WTC11 (cell line): ENCODE measurements around the gene TRIB2. TPM values are rescaled to one million over a fixed set of nuclear protein-coding genes. Genes with fewer than 3 reads are reported as not detected.

Experiments used
- ATAC-seq: fragments of 200-7000 bp; cut with Tn5 transposase; 2 replicates; pipeline ENCODE4 v1.10.0; 2021; ENCODE audit warnings: mild to moderate bottlenecking, moderate library complexity
- CTCF ChIA-PET: fragments of 300-600 bp; sonication (Branson Sonifier 250); formaldehyde crosslinking; loops from one replicate; lab custom pipeline; 2021; ENCODE audit warnings: antibody characterized with exemption; lab: Charles Lee
- POLR2A ChIA-PET: fragments of 350-600 bp; sonication (Branson Sonifier 250); formaldehyde crosslinking; loops from one replicate; lab custom pipeline; 2021; ENCODE audit warnings: antibody characterized with exemption; lab: Charles Lee
- DNase-seq: peaks from one replicate; pipeline ENCODE4 v3.0.0; 2021; ENCODE audit warnings: low spot score
- H3K27ac Mint-ChIP-seq: 2 replicates; pipeline ENCODE4 v1.8.0; 2021; ENCODE audit warnings: mixed read lengths
- H3K27me3 Mint-ChIP-seq: 2 replicates; pipeline ENCODE4 v1.8.0; 2021; ENCODE audit warnings: low read depth, mild to moderate bottlenecking, moderate library complexity, mixed read lengths
- H3K36me3 Mint-ChIP-seq: 2 replicates; pipeline ENCODE4 v1.8.0; 2021; ENCODE audit warnings: mixed read lengths
- H3K4me1 Mint-ChIP-seq: 2 replicates; pipeline ENCODE4 v1.8.0; 2022; ENCODE audit warnings: mixed read lengths
- H3K4me3 Mint-ChIP-seq: 2 replicates; pipeline ENCODE4 v1.8.0; 2021; ENCODE audit warnings: mild to moderate bottlenecking, moderate library complexity, mixed read lengths
- H3K9me3 Mint-ChIP-seq: 2 replicates; pipeline ENCODE4 v1.8.0; 2021; ENCODE audit warnings: mixed read lengths
- ETV6 ChIP-seq: sonication (generic); formaldehyde crosslinking; IDR thresholded peaks from 2 replicates; pipeline ENCODE4 v1.8.1; 2022; ENCODE audit warnings: mild to moderate bottlenecking, missing genetic modification reagents
- JAZF1 ChIP-seq: fragments of 250-450 bp; sonication (Bioruptor Pico); IDR thresholded peaks from 2 replicates; pipeline ENCODE4 v1.9.0; 2021; ENCODE audit warnings: moderate library complexity, mild to moderate bottlenecking, inconsistent platforms
- MXD4 ChIP-seq: fragments of 250-450 bp; sonication (Bioruptor Pico); IDR thresholded peaks from 2 replicates; pipeline ENCODE4 v1.8.0; 2021; ENCODE audit warnings: mild to moderate bottlenecking, moderate library complexity, borderline replicate concordance
- NR2C2 ChIP-seq: sonication (generic); formaldehyde crosslinking; IDR thresholded peaks from 2 replicates; pipeline ENCODE4 v1.8.0; 2022; ENCODE audit warnings: mild to moderate bottlenecking, missing genetic modification reagents
- SP1 ChIP-seq: sonication (generic); formaldehyde crosslinking; conservative IDR thresholded peaks from 2 replicates; pipeline ENCODE4 v1.8.1; 2022; ENCODE audit warnings: missing genetic modification reagents
- TEAD1 ChIP-seq: sonication (generic); formaldehyde crosslinking; IDR thresholded peaks from 2 replicates; pipeline ENCODE4 v1.8.0; 2022; ENCODE audit warnings: mild to moderate bottlenecking, missing genetic modification reagents
- ZNF423 ChIP-seq: fragments of 250-450 bp; sonication (Bioruptor Pico); IDR thresholded peaks from 2 replicates; pipeline ENCODE4 v2.1.2; 2022; ENCODE audit warnings: mild to moderate bottlenecking, moderate library complexity
- ZNF671 ChIP-seq: fragments of 250-450 bp; sonication (Bioruptor Pico); IDR thresholded peaks from 2 replicates; pipeline ENCODE4 v1.8.0; 2021; ENCODE audit warnings: mild to moderate bottlenecking
- total RNA-seq: library from RNA; stranded (reverse); gene quantifications from 3 replicates; pipeline ENCODE4 v1.2.3, GENCODE V29; 2021
- TF ChIP-seq, protein P1 (sequence below): fragments of 250-450 bp; sonication (Bioruptor Pico); IDR thresholded peaks from 2 replicates; pipeline ENCODE4 v1.9.0; 2021; ENCODE audit warnings: moderate library complexity, mild to moderate bottlenecking, inconsistent platforms, borderline replicate concordance
- TF ChIP-seq, protein P2 (sequence below): sonication (generic); formaldehyde crosslinking; IDR thresholded peaks from 2 replicates; pipeline ENCODE4 v1.8.1; 2023; ENCODE audit warnings: mild to moderate bottlenecking, moderate library complexity, missing genetic modification reagents
- TF ChIP-seq, protein P3 (sequence below): sonication (generic); formaldehyde crosslinking; IDR thresholded peaks from 2 replicates; pipeline ENCODE4 v1.8.1; 2022; ENCODE audit warnings: low read depth, missing genetic modification reagents, borderline replicate concordance
- TF ChIP-seq, protein P4 (sequence below): sonication (generic); formaldehyde crosslinking; IDR thresholded peaks from 2 replicates; pipeline ENCODE4 v1.8.1; 2023; ENCODE audit warnings: mild to moderate bottlenecking, missing genetic modification reagents, moderate library complexity
- TF ChIP-seq, protein P5 (sequence below): sonication (generic); formaldehyde crosslinking; conservative IDR thresholded peaks from 2 replicates; pipeline ENCODE4 v1.8.1; 2023; ENCODE audit warnings: mild to moderate bottlenecking, low read depth, missing genetic modification reagents, moderate library complexity
- TF ChIP-seq, protein P6 (sequence below): sonication (generic); formaldehyde crosslinking; IDR thresholded peaks from 2 replicates; pipeline ENCODE4 v1.8.0; 2022; ENCODE audit warnings: mild to moderate bottlenecking, missing genetic modification reagents
- TF ChIP-seq, protein P7 (sequence below): sonication (generic); formaldehyde crosslinking; IDR thresholded peaks from 2 replicates; pipeline ENCODE4 v1.8.0; 2022; ENCODE audit warnings: mild to moderate bottlenecking, missing genetic modification reagents
- TF ChIP-seq, protein P8 (sequence below): sonication (generic); formaldehyde crosslinking; IDR thresholded peaks from 2 replicates; pipeline ENCODE4 v1.8.0; 2022; ENCODE audit warnings: mild to moderate bottlenecking, missing genetic modification reagents
- TF ChIP-seq, protein P9 (sequence below): sonication (generic); formaldehyde crosslinking; IDR thresholded peaks from 2 replicates; pipeline ENCODE4 v1.8.0; 2022; ENCODE audit warnings: missing genetic modification reagents

TRIB2 gene
- total RNA-seq, 1 experiment from 2014 or later: 89.3 TPM

DNA sequence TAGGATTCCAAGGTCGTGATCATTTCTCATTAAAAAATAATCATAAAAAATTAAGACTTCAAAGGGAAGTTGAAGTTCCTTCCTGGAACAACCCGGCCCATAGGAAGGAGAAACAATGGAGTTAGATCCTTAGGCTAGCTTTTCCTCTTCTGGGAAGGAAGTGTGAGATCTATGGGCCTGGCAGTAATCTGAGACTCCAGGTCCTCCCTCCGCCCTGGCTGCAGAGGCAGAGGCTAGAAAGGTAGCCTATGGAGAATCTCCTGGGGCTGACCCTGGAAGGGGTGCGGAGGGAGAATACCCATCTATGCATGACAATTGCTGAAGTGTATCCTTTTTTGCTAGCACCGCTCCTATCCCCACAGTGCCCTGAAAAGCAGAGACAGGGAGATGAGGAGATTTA is 37.9 kb downstream of the TRIB2 start:
- CTCF ChIA-PET: interaction anchor here (1.0 to 1.1 kb wide), 2 partner anchors 38 to 198 kb away, joined by 3 to 4 read pairs; no protein-coding TSS in a partner anchor
- TF ChIP-seq ZNF423 (CRISPR knock-in tag) (peak; percentile 78), JAZF1 (CRISPR knock-in tag) (no peak), MXD4 (CRISPR knock-in tag) (no peak), ETV6 (peak; percentile 96), NR2C2 (CRISPR knock-in tag) (no peak), SP1 (CRISPR knock-in tag) (0 out of 2 replicates have a peak, but pooled peaks have one; percentile 30)
- TF ChIP-seq, protein P1, sequence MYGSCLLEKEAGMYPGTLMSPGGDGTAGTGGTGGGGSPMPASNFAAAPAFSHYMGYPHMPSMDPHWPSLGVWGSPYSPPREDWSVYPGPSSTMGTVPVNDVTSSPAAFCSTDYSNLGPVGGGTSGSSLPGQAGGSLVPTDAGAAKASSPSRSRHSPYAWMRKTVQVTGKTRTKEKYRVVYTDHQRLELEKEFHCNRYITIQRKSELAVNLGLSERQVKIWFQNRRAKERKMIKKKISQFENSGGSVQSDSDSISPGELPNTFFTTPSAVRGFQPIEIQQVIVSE (CRISPR knock-in tag): no peak
- TF ChIP-seq, protein P2, sequence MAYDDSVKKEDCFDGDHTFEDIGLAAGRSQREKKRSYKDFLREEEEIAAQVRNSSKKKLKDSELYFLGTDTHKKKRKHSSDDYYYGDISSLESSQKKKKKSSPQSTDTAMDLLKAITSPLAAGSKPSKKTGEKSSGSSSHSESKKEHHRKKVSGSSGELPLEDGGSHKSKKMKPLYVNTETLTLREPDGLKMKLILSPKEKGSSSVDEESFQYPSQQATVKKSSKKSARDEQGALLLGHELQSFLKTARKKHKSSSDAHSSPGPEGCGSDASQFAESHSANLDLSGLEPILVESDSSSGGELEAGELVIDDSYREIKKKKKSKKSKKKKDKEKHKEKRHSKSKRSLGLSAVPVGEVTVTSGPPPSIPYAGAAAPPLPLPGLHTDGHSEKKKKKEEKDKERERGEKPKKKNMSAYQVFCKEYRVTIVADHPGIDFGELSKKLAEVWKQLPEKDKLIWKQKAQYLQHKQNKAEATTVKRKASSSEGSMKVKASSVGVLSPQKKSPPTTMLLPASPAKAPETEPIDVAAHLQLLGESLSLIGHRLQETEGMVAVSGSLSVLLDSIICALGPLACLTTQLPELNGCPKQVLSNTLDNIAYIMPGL: no peak
- TF ChIP-seq, protein P3, sequence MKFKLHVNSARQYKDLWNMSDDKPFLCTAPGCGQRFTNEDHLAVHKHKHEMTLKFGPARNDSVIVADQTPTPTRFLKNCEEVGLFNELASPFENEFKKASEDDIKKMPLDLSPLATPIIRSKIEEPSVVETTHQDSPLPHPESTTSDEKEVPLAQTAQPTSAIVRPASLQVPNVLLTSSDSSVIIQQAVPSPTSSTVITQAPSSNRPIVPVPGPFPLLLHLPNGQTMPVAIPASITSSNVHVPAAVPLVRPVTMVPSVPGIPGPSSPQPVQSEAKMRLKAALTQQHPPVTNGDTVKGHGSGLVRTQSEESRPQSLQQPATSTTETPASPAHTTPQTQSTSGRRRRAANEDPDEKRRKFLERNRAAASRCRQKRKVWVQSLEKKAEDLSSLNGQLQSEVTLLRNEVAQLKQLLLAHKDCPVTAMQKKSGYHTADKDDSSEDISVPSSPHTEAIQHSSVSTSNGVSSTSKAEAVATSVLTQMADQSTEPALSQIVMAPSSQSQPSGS (CRISPR knock-in tag): no peak
- TF ChIP-seq, protein P4, sequence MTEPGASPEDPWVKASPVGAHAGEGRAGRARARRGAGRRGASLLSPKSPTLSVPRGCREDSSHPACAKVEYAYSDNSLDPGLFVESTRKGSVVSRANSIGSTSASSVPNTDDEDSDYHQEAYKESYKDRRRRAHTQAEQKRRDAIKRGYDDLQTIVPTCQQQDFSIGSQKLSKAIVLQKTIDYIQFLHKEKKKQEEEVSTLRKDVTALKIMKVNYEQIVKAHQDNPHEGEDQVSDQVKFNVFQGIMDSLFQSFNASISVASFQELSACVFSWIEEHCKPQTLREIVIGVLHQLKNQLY (CRISPR knock-in tag): no peak
- TF ChIP-seq, all 79 proteins: peak for 3
- peaks cover 38% of the 10 kb centered on the region for H3K4me1 Mint-ChIP-seq
- peak; percentile 46 for DNase-seq
- H3K27ac Mint-ChIP-seq: no peak overlapping the region
- ATAC-seq: peak; percentile 98
- POLR2A ChIA-PET: no interaction called here
- no peaks in the 10 kb centered on the region for H3K36me3 Mint-ChIP-seq
- peaks cover 12% of the 10 kb centered on the region for H3K9me3 Mint-ChIP-seq
- H3K4me3 Mint-ChIP-seq: no peak overlapping the region
- H3K27me3 Mint-ChIP-seq: no peaks in the 10 kb centered on the region

DNA sequence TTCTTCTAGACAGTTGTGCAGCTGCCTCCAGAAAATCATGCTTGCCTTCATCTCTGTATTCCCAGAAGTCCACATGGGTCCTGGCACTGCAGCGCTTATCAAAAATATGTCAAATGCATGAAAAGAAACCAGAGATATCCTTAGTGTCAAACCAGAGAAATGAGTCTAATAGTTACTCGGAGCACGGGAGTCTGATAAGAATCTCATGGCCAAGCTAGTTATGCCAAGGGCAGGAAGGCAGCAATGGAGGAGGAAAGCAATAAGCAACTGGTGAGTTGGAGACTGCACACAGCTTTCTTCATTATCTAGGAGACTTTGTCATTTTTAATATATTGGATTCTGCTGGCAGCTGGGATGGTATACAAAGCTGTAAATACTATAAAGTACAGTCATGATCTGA is 38.6 kb downstream of the TRIB2 start:
- ChIA-PET CTCF (no interaction called here), POLR2A (no interaction called here)
- DNase-seq (no peak), ATAC-seq (no peak)
- Mint-ChIP-seq H3K9me3 (peaks cover 7% of the 10 kb centered on the region), H3K27ac (no peak overlapping the region), H3K4me1 (peaks cover 38% of the 10 kb centered on the region), H3K36me3 (no peaks in the 10 kb centered on the region), H3K4me3 (no peak overlapping the region), H3K27me3 (no peaks in the 10 kb centered on the region)
- no peak for TF ChIP-seq ZNF671
- TF ChIP-seq, protein P5, sequence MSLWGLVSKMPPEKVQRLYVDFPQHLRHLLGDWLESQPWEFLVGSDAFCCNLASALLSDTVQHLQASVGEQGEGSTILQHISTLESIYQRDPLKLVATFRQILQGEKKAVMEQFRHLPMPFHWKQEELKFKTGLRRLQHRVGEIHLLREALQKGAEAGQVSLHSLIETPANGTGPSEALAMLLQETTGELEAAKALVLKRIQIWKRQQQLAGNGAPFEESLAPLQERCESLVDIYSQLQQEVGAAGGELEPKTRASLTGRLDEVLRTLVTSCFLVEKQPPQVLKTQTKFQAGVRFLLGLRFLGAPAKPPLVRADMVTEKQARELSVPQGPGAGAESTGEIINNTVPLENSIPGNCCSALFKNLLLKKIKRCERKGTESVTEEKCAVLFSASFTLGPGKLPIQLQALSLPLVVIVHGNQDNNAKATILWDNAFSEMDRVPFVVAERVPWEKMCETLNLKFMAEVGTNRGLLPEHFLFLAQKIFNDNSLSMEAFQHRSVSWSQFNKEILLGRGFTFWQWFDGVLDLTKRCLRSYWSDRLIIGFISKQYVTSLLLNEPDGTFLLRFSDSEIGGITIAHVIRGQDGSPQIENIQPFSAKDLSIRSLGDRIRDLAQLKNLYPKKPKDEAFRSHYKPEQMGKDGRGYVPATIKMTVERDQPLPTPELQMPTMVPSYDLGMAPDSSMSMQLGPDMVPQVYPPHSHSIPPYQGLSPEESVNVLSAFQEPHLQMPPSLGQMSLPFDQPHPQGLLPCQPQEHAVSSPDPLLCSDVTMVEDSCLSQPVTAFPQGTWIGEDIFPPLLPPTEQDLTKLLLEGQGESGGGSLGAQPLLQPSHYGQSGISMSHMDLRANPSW (CRISPR knock-in tag): no peak
- no peak for TF ChIP-seq JAZF1 (CRISPR knock-in tag)
- TF ChIP-seq, protein P6, sequence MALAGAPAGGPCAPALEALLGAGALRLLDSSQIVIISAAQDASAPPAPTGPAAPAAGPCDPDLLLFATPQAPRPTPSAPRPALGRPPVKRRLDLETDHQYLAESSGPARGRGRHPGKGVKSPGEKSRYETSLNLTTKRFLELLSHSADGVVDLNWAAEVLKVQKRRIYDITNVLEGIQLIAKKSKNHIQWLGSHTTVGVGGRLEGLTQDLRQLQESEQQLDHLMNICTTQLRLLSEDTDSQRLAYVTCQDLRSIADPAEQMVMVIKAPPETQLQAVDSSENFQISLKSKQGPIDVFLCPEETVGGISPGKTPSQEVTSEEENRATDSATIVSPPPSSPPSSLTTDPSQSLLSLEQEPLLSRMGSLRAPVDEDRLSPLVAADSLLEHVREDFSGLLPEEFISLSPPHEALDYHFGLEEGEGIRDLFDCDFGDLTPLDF (CRISPR knock-in tag): no peak
- TF ChIP-seq TEAD1 (CRISPR knock-in tag): no peak
- TF ChIP-seq, protein P7, sequence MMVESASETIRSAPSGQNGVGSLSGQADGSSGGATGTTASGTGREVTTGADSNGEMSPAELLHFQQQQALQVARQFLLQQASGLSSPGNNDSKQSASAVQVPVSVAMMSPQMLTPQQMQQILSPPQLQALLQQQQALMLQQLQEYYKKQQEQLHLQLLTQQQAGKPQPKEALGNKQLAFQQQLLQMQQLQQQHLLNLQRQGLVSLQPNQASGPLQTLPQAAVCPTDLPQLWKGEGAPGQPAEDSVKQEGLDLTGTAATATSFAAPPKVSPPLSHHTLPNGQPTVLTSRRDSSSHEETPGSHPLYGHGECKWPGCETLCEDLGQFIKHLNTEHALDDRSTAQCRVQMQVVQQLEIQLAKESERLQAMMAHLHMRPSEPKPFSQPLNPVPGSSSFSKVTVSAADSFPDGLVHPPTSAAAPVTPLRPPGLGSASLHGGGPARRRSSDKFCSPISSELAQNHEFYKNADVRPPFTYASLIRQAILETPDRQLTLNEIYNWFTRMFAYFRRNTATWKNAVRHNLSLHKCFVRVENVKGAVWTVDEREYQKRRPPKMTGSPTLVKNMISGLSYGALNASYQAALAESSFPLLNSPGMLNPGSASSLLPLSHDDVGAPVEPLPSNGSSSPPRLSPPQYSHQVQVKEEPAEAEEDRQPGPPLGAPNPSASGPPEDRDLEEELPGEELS (CRISPR knock-in tag): no peak
- TF ChIP-seq, protein P8, sequence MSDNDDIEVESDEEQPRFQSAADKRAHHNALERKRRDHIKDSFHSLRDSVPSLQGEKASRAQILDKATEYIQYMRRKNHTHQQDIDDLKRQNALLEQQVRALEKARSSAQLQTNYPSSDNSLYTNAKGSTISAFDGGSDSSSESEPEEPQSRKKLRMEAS: no peak
- TF ChIP-seq, protein P9, sequence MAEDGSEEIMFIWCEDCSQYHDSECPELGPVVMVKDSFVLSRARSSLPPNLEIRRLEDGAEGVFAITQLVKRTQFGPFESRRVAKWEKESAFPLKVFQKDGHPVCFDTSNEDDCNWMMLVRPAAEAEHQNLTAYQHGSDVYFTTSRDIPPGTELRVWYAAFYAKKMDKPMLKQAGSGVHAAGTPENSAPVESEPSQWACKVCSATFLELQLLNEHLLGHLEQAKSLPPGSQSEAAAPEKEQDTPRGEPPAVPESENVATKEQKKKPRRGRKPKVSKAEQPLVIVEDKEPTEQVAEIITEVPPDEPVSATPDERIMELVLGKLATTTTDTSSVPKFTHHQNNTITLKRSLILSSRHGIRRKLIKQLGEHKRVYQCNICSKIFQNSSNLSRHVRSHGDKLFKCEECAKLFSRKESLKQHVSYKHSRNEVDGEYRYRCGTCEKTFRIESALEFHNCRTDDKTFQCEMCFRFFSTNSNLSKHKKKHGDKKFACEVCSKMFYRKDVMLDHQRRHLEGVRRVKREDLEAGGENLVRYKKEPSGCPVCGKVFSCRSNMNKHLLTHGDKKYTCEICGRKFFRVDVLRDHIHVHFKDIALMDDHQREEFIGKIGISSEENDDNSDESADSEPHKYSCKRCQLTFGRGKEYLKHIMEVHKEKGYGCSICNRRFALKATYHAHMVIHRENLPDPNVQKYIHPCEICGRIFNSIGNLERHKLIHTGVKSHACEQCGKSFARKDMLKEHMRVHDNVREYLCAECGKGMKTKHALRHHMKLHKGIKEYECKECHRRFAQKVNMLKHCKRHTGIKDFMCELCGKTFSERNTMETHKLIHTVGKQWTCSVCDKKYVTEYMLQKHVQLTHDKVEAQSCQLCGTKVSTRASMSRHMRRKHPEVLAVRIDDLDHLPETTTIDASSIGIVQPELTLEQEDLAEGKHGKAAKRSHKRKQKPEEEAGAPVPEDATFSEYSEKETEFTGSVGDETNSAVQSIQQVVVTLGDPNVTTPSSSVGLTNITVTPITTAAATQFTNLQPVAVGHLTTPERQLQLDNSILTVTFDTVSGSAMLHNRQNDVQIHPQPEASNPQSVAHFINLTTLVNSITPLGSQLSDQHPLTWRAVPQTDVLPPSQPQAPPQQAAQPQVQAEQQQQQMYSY (CRISPR knock-in tag): no peak
- no peak for TF ChIP-seq NR2C2 (CRISPR knock-in tag)
